ENCODE measurements around the gene DGUOK.

DGUOK gene

GRCh38 chr2:73993376-73993775 lies 66.7 kb downstream of the DGUOK start:
- no peak overlapping the region for H3K14ac ChIP-seq (ENCODE audit: low read length in 2 of 2)

GRCh38 chr2:73993778-73994177 lies 67.1 kb downstream of the DGUOK start:
- 88% methylated on average over 4 of the region's 4 CpGs for whole genome bisulfite sequencing
- Histone ChIP-seq H2AFZ (ENCODE audit: low read depth, low read length) (no peak overlapping the region), H2BK15ac (ENCODE audit: low read depth, poor library complexity, severe bottlenecking) (no peak overlapping the region), H2BK12ac (ENCODE audit: low read length in 2 of 2) (no peak overlapping the region), H3K79me1 (replicated peaks; ENCODE audit: low read length, poor library complexity, severe bottlenecking) (peaks cover 55% of the 10 kb centered on the region), H3K36me3 (ENCODE audit: control insufficient read depth in 1 of 2, insufficient read depth in 2 of 2, low read depth in 1 of 2, low read length in 2 of 2) (peaks cover 0 to 10% of the 10 kb centered on the region in 2 experiments), H3K9me3 (ENCODE audit: control insufficient read depth, low read length) (no peaks in the 10 kb centered on the region), H2BK5ac (ENCODE audit: low read depth, low read length, poor library complexity, severe bottlenecking) (no peak overlapping the region), H2BK120ac (ENCODE audit: low read depth, low read length) (no peak overlapping the region), H4K91ac (ENCODE audit: low read length) (no peak overlapping the region), H3K27ac (ENCODE audit: low read length, poor library complexity, severe bottlenecking) (no peak overlapping the region), H3K4ac (ENCODE audit: low read depth in 1 of 2, low read length in 2 of 2) (no peak overlapping the region), H3K9ac (ENCODE audit: low read length) (no peak overlapping the region), H2AK5ac (ENCODE audit: low read length, severe bottlenecking) (no peak overlapping the region), H3K27me3 (ENCODE audit: control insufficient read depth in 1 of 2, insufficient read depth in 1 of 2, low read length in 2 of 2) (peaks cover 0 to 11% of the 10 kb centered on the region in 2 experiments), H3K4me1 (ENCODE audit: control insufficient read depth, insufficient read depth, low read depth, low read length) (peaks cover 6% of the 10 kb centered on the region), H3K14ac (ENCODE audit: low read length in 2 of 2) (no peak overlapping the region), H3K23ac (ENCODE audit: low read length in 2 of 2) (no peak overlapping the region), H4K8ac (ENCODE audit: low read length) (no peak overlapping the region), H3K4me3 (ENCODE audit: insufficient read depth in 1 of 2, low read depth in 1 of 2, low read length in 2 of 2) (no peak overlapping the region), H3K18ac (ENCODE audit: low read depth in 1 of 2, low read length in 2 of 2) (no peak overlapping the region), H3K4me2 (ENCODE audit: low read length, poor library complexity, severe bottlenecking) (no peak overlapping the region)
- no peak for DNase-seq

More at GRCh38 chr2:73993376-73993775, 66.7 kb downstream of the DGUOK start:
- no peak overlapping the region for H3K18ac ChIP-seq (ENCODE audit: low read depth in 1 of 2, low read length in 2 of 2)
- H2BK15ac ChIP-seq (ENCODE audit: low read depth, poor library complexity, severe bottlenecking): no peak overlapping the region
- 14% methylated on average over 2 of the region's 3 CpGs for WGBS
- peaks cover 52% of the 10 kb centered on the region for H3K79me1 ChIP-seq (replicated peaks; ENCODE audit: low read length, poor library complexity, severe bottlenecking)
- peaks cover 0 to 10% of the 10 kb centered on the region in 2 experiments for H3K36me3 ChIP-seq (ENCODE audit: control insufficient read depth in 1 of 2, insufficient read depth in 2 of 2, low read depth in 1 of 2, low read length in 2 of 2)
- H3K4me2 ChIP-seq (ENCODE audit: low read length, poor library complexity, severe bottlenecking): no peak overlapping the region
- H3K4me3 ChIP-seq (ENCODE audit: insufficient read depth in 1 of 2, low read depth in 1 of 2, low read length in 2 of 2): no peak overlapping the region
- no peak for DNase-seq
- H3K23ac ChIP-seq (ENCODE audit: low read length in 2 of 2): no peak overlapping the region
- H2BK5ac ChIP-seq (ENCODE audit: low read depth, low read length, poor library complexity, severe bottlenecking): no peak overlapping the region
- peaks cover 0 to 10% of the 10 kb centered on the region in 2 experiments for H3K27me3 ChIP-seq (ENCODE audit: control insufficient read depth in 1 of 2, insufficient read depth in 1 of 2, low read length in 2 of 2)
- H3K4me1 ChIP-seq (ENCODE audit: control insufficient read depth, insufficient read depth, low read depth, low read length): peaks cover 7% of the 10 kb centered on the region
- no peak overlapping the region for H2BK120ac ChIP-seq (ENCODE audit: low read depth, low read length)
- H4K8ac ChIP-seq (ENCODE audit: low read length): no peak overlapping the region
- H2BK12ac ChIP-seq (ENCODE audit: low read length in 2 of 2): no peak overlapping the region
- H3K27ac ChIP-seq (ENCODE audit: low read length, poor library complexity, severe bottlenecking): no peak overlapping the region
- no peaks in the 10 kb centered on the region for H3K9me3 ChIP-seq (ENCODE audit: control insufficient read depth, low read length)
- H2AK5ac ChIP-seq (ENCODE audit: low read length, severe bottlenecking): no peak overlapping the region
- no peak overlapping the region for H4K91ac ChIP-seq (ENCODE audit: low read length)
- H3K9ac ChIP-seq (ENCODE audit: low read length): no peak overlapping the region
- H3K4ac ChIP-seq (ENCODE audit: low read depth in 1 of 2, low read length in 2 of 2): no peak overlapping the region
- H2AFZ ChIP-seq (ENCODE audit: low read depth, low read length): no peak overlapping the region

- 100% methylated on average over 5 of the region's 8 CpGs for WGBS
- H2AK5ac ChIP-seq (ENCODE audit: low read length, severe bottlenecking): no peak overlapping the region
These were observed 67.6 kb downstream of the DGUOK start for GRCh38 chr2:73994178-73994831.

GRCh38 chr2:73995810-73996209 lies 69.1 kb downstream of the DGUOK start:
- H3K4me1 ChIP-seq (ENCODE audit: control insufficient read depth, insufficient read depth, low read depth, low read length): peaks cover 16% of the 10 kb centered on the region
- no peak overlapping the region for H2BK120ac ChIP-seq (ENCODE audit: low read depth, low read length)
- no peak overlapping the region for H4K8ac ChIP-seq (ENCODE audit: low read length)
- H3K4me3 ChIP-seq (ENCODE audit: insufficient read depth in 1 of 2, low read depth in 1 of 2, low read length in 2 of 2): no peak overlapping the region
- H3K36me3 ChIP-seq (ENCODE audit: control insufficient read depth in 1 of 2, insufficient read depth in 2 of 2, low read depth in 1 of 2, low read length in 2 of 2): peaks cover 0 to 4% of the 10 kb centered on the region in 2 experiments
- no peak overlapping the region for H3K4ac ChIP-seq (ENCODE audit: low read depth in 1 of 2, low read length in 2 of 2)
- no peak overlapping the region for H3K23ac ChIP-seq (ENCODE audit: low read length in 2 of 2)
- no peak overlapping the region for H3K14ac ChIP-seq (ENCODE audit: low read length in 2 of 2)
- peaks cover 46% of the 10 kb centered on the region for H3K79me1 ChIP-seq (replicated peaks; ENCODE audit: low read length, poor library complexity, severe bottlenecking)
- no peak overlapping the region for H3K4me2 ChIP-seq (ENCODE audit: low read length, poor library complexity, severe bottlenecking)
- H4K91ac ChIP-seq (ENCODE audit: low read length): peak overlapping the region; percentile 2
- 96% methylated on average over 5 of the region's 5 CpGs for WGBS
- peaks cover 0 to 23% of the 10 kb centered on the region in 2 experiments for H3K27me3 ChIP-seq (ENCODE audit: control insufficient read depth in 1 of 2, insufficient read depth in 1 of 2, low read length in 2 of 2)
- no peak overlapping the region for H2AK5ac ChIP-seq (ENCODE audit: low read length, severe bottlenecking)
- no peak overlapping the region for H2BK5ac ChIP-seq (ENCODE audit: low read depth, low read length, poor library complexity, severe bottlenecking)
- H3K9ac ChIP-seq (ENCODE audit: low read length): no peak overlapping the region
- H3K27ac ChIP-seq (ENCODE audit: low read length, poor library complexity, severe bottlenecking): no peak overlapping the region
- no peak overlapping the region for H2BK15ac ChIP-seq (ENCODE audit: low read depth, poor library complexity, severe bottlenecking)
- no peak overlapping the region for H3K18ac ChIP-seq (ENCODE audit: low read depth in 1 of 2, low read length in 2 of 2)
- no peak for DNase-seq
- H2AFZ ChIP-seq (ENCODE audit: low read depth, low read length): no peak overlapping the region
- no peaks in the 10 kb centered on the region for H3K9me3 ChIP-seq (ENCODE audit: control insufficient read depth, low read length)
- H2BK12ac ChIP-seq (ENCODE audit: low read length in 2 of 2): no peak overlapping the region

More at GRCh38 chr2:73994178-73994831, 67.6 kb downstream of the DGUOK start:
- H3K36me3 ChIP-seq (ENCODE audit: control insufficient read depth in 1 of 2, insufficient read depth in 2 of 2, low read depth in 1 of 2, low read length in 2 of 2): peaks cover 0 to 7% of the 10 kb centered on the region in 2 experiments
- H2BK120ac ChIP-seq (ENCODE audit: low read depth, low read length): no peak overlapping the region
- H3K14ac ChIP-seq (ENCODE audit: low read length in 2 of 2): no peak overlapping the region
- no peak overlapping the region for H3K9ac ChIP-seq (ENCODE audit: low read length)
- H2AFZ ChIP-seq (ENCODE audit: low read depth, low read length): no peak overlapping the region
- H2BK5ac ChIP-seq (ENCODE audit: low read depth, low read length, poor library complexity, severe bottlenecking): no peak overlapping the region
- peaks cover 2% of the 10 kb centered on the region for H3K4me1 ChIP-seq (ENCODE audit: control insufficient read depth, insufficient read depth, low read depth, low read length)
- no peak overlapping the region for H3K4me2 ChIP-seq (ENCODE audit: low read length, poor library complexity, severe bottlenecking)
- H4K8ac ChIP-seq (ENCODE audit: low read length): no peak overlapping the region
- no peak for DNase-seq
- H3K23ac ChIP-seq (ENCODE audit: low read length in 2 of 2): no peak overlapping the region
- H3K27me3 ChIP-seq (ENCODE audit: control insufficient read depth in 1 of 2, insufficient read depth in 1 of 2, low read length in 2 of 2): peaks cover 0 to 11% of the 10 kb centered on the region in 2 experiments
- no peak overlapping the region for H3K27ac ChIP-seq (ENCODE audit: low read length, poor library complexity, severe bottlenecking)
- H2BK15ac ChIP-seq (ENCODE audit: low read depth, poor library complexity, severe bottlenecking): no peak overlapping the region
- H3K4ac ChIP-seq (ENCODE audit: low read depth in 1 of 2, low read length in 2 of 2): no peak overlapping the region
- H3K79me1 ChIP-seq (replicated peaks; ENCODE audit: low read length, poor library complexity, severe bottlenecking): peaks cover 54% of the 10 kb centered on the region
- no peak overlapping the region for H3K18ac ChIP-seq (ENCODE audit: low read depth in 1 of 2, low read length in 2 of 2)
- H4K91ac ChIP-seq (ENCODE audit: low read length): no peak overlapping the region
- no peak overlapping the region for H3K4me3 ChIP-seq (ENCODE audit: insufficient read depth in 1 of 2, low read depth in 1 of 2, low read length in 2 of 2)
- H2BK12ac ChIP-seq (ENCODE audit: low read length in 2 of 2): no peak overlapping the region
- H3K9me3 ChIP-seq (ENCODE audit: control insufficient read depth, low read length): no peaks in the 10 kb centered on the region

Data from mesenchymal stem cell (in vitro differentiated cells and primary cell).